Cerebellar nuclear complex (tissue), 1 donor: ENCODE results near the gene ROM1.
"Not testable (repeated sequence)": the region's sequence is repeated elsewhere in the genome, so short reads cannot be mapped to it uniquely, and the experiment has no call there.

Source experiments
- DNase-seq, 2 experiments: peaks; one replicate each; lab custom pipeline; 2025; lab: John Stamatoyannopoulos, UW

The ROM1 gene

GRCh38 chr11:62612366-62613290, at the start of gene ROM1, which contains the start of gene EML3:
Gene ROM1 (plus strand): TSS chr11:62613257. CDS start chr11:62613282, 25 bp downstream.
Gene EML3 (minus strand): TSS chr11:62612775. CDS start chr11:62612457, 318 bp downstream.
- peak in 1 of 2 experiments; percentile 15 for DNase-seq

GRCh38 chr11:62565100-62565802, 47.8 kb upstream of the ROM1 start:
- DNase-seq, result no peak

DNA sequence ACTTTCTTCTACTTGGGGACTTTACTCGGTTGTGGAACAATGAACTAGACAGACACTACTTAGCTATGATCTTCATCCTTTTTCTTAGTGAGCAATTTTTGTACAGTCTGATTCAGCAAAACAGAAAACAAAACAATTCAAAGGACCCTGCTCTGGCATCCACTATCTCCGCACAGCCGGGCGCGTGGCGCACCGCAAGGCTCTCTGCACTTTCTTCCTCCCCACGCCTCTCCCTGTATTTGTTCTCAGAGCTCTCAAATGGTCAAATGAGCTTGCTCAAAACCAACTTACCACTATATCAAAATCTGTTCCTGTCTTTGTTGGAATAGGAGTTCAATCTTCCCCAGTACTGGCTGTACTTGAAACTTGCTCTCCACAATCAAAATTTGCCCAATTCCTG, 46.8 kb upstream of the ROM1 start:
- no peak for DNase-seq

- no peak for DNase-seq
These were observed 45.9 kb upstream of the ROM1 start for GRCh38 chr11:62567018-62567633.

DNA sequence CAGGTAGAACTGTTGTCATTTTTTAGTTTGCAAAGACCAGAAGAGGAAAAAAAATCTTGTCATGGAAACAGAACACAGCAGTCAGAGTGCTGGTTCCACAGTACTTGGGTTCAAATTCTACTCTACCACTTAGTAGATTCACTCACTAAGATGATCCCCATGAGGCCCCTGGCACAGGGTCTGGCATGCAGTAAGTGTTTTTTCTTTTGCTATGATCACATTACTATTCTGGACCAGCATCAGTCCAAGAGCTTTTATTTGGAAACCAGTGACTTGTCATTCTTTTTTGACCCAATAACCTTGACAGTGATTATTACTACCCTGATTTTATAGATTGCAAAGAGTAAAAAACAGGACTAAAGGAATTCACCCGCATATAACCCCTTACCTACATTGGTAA, 43.4 kb upstream of the ROM1 start:
- no peak for DNase-seq

- not testable (repeated sequence) for DNase-seq
These were observed 42.2 kb upstream of the ROM1 start for GRCh38 chr11:62570903-62571302.

DNA sequence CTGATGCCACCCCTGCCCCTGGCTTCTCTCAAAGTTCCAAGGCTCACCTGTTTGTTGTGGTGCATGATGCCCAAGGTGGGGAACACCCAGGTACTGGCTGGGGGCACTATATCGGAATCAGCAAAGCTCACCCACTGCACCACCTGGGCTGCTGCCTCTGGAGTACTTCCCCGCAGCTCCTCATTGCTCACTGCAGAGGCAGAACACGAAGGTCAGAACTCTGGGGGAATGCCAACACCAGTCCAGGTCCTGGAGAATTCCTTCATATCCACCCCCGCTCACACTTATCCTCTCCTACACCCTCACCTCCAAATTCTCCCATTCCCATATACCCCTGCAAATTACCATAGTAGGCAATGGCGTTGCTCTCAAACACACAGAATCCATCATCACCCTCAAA, 41.6 kb upstream of the ROM1 start:
- not testable (repeated sequence) for DNase-seq

DNA sequence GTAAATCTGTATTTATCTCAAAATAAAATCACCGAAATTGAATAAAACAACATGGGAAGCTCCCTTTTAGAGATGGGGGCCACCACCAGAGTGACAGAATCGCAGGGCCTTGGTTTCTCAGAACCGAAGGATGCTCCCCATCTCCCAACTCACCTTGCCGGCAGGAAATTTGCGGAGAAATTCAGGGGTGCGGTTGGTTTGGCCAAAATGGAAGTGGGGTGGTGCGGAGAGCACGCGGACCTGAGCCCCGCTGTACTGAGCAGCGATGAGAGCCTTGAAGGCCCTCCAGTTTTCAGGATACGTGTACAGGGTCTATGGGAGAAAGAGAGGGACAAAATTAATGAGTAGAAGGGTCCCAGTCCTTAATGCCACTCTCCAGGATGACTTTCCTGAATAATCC, 40.6 kb upstream of the ROM1 start:
- DNase-seq, result no peak

DNA sequence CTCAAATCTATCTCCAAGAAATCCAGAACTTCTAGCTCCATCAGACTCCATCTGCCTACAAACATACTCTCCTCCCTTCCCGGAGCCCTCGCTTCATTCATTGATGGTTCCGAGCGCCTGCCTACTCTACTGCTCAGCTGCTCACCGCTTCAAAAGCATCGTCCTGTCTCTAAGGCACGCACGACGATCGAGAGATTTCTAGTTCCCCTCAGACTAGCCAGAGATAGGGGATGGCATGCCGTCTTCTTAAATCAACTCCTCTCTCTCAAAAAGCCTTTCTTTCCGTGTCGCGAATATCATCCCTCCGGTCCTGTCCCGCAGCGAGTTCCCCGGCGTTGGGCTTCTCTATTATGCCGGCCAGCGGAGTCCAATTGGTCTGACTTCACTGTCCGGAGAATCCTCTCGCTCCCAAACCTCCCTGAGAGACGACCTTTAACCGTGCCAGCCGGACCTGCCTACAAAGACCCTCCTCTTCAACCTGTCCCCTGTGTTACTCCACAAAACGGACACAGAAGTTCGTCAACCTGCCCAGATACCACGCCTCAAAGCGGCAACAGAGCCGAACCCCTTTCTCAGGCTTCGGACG, 40.0 kb upstream of the ROM1 start:
- no peak for DNase-seq

DNA sequence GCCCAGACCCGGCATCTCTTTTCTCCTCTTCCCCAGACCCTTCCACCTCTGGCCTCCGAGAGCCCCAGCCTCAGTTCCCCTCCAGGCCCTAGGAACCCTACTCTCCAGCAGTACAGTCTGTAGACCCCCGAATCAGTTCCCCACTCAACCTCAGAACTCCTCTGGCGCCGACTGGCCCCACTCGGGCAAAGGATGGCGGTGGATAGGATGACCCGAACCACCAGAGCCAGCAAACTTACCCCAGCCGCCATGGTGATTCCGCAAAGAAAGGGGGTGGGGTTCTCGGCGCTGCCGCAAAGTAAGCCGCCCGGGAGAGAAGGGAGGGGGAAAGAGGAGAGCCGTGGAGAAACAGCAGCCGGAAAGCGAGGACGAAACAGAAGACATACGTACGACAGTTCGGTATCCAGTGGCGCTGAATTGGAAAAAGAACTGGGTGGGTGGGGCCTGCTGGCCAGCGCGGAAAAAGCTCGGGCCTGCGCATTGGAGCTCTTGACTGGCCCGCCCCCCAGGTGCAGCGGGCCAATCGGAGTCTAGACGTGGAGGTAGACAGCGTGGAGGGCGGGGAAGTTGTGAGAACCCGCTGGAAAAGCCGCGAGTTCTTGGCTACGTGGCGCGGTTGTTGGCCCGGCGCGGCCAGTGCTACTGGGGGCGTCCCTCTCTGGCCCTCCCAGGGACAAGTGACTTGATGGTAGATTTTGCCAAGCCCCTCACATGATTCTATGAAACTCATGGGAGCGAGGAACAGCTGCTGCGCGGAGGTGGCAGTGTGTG, 39.3 kb upstream of the ROM1 start, which contains the start of gene EEF1G:
Gene EEF1G, minus strand, starts transcription at position 300 of the 771 bp plus-strand sequence. Its CDS starts 49 bp downstream, at position 251.
- peak; percentile 93 to 96 for DNase-seq

GRCh38 chr11:62574363-62575071, 38.5 kb upstream of the ROM1 start:
- no peak for DNase-seq

DNA sequence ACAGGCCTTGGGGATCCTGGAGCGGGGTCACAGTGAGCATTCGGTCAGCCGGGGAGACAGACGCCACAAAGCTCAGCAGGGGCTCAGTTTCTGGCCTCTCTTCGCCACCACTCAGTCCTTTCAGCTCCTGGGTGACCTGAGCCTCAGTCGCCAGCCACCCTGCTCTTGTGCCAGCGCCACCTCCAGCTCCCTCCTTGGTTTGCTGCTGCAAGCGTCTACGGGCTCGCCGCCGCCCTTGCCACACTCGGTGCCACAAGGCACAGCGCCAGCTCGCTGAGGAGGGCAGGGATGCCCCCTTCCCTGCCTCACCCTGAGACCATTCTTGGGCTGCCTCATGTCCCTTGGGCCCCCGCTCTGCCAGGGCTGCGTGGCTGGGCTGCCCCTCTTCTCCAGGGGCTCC, 37.9 kb upstream of the ROM1 start:
- DNase-seq, result no peak

- DNase-seq, result no peak
These were observed 37.2 kb upstream of the ROM1 start for GRCh38 chr11:62575837-62576236.

GRCh38 chr11:62577046-62577714, 35.9 kb upstream of the ROM1 start:
- DNase-seq, result no peak

- DNase-seq, result no peak
These were observed 34.5 kb upstream of the ROM1 start for GRCh38 chr11:62578541-62578940.

DNA sequence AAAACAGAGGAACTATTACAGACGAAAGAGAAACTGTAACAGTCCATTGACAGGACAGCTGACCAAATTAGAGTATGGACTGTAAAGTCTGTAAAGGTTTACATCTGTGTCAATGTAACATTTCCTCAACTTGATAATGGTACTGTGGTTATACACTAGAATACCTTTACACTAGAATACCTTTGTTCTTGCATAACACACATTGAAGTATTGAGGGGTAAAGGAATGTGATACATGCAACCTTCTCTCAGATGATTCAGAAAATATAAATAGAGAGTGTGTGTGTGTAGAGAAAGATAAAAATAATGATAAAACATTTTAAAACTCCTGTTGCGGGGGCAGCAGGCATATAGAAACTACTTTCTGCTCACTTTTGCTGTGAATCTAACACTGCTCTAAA, 33.8 kb upstream of the ROM1 start:
- no peak for DNase-seq

DNA sequence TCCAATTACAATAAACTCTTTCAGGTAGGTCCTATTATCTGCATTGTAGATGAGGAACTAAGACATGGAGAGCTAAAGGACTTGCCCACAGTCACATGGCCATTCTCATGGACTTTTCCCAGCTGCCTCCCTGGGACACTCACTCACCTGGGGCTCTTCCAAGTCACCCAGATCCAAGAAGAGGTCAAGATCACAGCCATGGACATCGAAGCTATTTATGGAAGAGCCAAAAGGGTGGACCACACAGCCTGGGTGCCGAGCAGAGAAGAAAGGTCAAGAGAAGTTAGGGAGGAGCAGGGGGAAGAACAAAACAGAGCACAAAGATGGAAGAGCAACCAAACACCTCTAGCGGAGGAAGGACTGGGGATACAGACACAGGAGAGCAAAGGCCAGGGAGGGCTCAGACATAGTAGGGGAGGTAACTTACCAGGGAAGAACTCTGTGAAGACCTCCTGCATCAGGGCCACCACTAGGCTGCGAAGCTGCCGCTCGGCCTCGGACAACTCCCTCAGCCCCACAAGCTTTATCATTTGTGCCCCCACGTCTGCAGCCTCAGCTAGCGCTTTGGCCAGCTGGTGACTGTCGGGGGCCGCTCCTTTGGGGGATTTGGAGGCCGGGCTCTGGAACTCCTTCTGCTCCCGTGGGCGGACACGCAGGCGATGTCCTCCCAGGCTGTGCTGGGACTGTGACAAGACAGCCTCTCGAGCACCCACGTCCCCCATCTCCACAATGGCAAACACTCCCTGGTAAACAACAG, 31.9 kb upstream of the ROM1 start:
- no peak for DNase-seq

DNA sequence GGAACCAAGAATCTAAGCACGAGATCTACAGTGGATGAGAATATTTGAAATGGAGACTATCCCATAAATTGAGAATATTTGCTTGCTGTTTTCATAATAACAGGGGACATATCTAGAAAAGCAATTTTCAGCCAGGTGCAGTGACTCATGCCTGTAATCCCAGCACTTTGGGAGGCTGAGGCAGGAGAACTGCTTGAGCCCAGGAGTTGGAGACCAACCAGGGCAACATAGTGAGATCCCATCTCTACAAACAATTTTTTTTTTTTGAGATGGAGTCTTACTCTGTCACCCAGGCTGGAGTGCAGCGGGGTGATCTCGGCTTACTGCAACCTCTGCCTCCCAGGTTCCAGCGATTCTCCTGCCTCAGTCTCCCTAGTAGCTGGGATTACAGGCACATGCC, 31.3 kb upstream of the ROM1 start:
- DNase-seq, result not testable (repeated sequence)

DNA sequence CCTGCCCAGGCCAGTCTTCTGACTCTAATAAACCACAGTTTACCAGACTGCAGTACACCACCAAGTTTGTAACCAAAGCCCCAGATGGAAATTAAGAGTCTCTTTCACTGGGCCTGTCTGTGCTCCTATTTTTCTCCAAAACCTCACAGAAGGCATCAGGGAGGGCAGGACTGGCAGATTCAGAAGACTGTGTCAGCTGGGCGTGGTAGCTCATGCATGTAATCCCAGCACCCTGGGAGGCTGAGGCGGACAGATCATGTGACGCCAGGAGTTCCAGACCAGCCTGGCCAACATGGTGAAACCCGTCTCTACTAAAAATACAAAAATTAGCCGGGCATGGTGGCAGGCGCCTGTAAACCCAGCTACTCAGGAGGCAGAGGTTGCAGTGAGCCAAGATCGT, 27.7 kb upstream of the ROM1 start:
- not testable (repeated sequence) for DNase-seq
